ENCODE measurements around the gene CALML3.

- TF ChIP-seq CTCF (IDR thresholded peaks at IDR 0.05; ENCODE audit: extremely low read depth in 1 of 2, insufficient read depth in 1 of 2, low read depth in 1 of 2, low read length in 2 of 2) (no peak), POLR2A (IDR thresholded peaks at IDR 0.05; ENCODE audit: low read depth, low read length) (no peak), EZH2 (IDR thresholded peaks at IDR 0.05; ENCODE audit: borderline replicate concordance, low read depth, low read length, severe bottlenecking) (no peak), JUN (IDR thresholded peaks at IDR 0.05; ENCODE audit: borderline replicate concordance, insufficient read depth, insufficient read length, low read depth) (no peak)
Measured at GRCh38 chr10:5545426-5545777, 20.6 kb downstream of the CALML3 start.
